ENCODE measurements around the gene C12orf42.

Gene C12orf42

DNA sequence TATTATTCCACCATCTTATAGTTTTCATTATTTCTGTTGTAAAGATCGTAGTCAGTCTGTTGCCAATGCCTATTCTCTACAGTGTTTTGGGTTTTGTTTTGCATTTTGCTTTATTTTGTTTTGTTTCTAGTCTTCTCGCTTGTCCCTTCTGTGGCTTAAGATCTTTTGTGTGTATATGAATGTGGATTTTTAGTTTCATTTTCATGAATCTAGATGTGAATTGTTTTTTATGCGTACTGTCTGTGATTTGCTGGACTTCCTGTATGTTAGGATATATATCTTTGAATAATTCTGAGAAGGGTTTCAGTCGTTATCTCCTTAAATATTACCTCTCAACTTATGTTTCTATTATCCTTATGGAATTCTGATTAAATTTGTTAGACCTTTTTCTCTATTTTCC is 13.4 kb downstream of the C12orf42 start:
- Histone ChIP-seq H3K27me3 (ENCODE audit: insufficient read depth, low read length, poor library complexity) (no peaks in the 10 kb centered on the region), H4K20me1 (ENCODE audit: insufficient read depth, low read length) (no peaks in the 10 kb centered on the region), H3K36me3 (ENCODE audit: insufficient read depth, low read length) (no peaks in the 10 kb centered on the region), H3K27ac (ENCODE audit: low read length) (no peak overlapping the region), H3K9me3 (ENCODE audit: insufficient read depth, low read length, severe bottlenecking) (peaks cover 7% of the 10 kb centered on the region), H3K4me1 (ENCODE audit: insufficient read depth, low read length) (no peaks in the 10 kb centered on the region), H3K79me2 (ENCODE audit: insufficient read depth, low read length) (no peaks in the 10 kb centered on the region), H3K4me2 (ENCODE audit: insufficient read depth, low read length) (peak overlapping the region; percentile 26; the same call in 1 of the 2 replicates), H3K4me3 (ENCODE audit: low read depth in 1 of 2, low read length in 2 of 2) (no peak overlapping the region), H2AFZ (ENCODE audit: low read depth, low read length) (peak overlapping the region; percentile 48), H3K9ac (ENCODE audit: low read depth, low read length) (no peak overlapping the region)
- DNase-seq (no peak), ATAC-seq (ENCODE audit: insufficient read depth, low read depth) (no peak)
- TF ChIP-seq, protein P1, sequence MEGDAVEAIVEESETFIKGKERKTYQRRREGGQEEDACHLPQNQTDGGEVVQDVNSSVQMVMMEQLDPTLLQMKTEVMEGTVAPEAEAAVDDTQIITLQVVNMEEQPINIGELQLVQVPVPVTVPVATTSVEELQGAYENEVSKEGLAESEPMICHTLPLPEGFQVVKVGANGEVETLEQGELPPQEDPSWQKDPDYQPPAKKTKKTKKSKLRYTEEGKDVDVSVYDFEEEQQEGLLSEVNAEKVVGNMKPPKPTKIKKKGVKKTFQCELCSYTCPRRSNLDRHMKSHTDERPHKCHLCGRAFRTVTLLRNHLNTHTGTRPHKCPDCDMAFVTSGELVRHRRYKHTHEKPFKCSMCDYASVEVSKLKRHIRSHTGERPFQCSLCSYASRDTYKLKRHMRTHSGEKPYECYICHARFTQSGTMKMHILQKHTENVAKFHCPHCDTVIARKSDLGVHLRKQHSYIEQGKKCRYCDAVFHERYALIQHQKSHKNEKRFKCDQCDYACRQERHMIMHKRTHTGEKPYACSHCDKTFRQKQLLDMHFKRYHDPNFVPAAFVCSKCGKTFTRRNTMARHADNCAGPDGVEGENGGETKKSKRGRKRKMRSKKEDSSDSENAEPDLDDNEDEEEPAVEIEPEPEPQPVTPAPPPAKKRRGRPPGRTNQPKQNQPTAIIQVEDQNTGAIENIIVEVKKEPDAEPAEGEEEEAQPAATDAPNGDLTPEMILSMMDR (IDR thresholded peaks at IDR 0.05; ENCODE audit: borderline replicate concordance, extremely low read depth, low read length, poor library complexity, severe bottlenecking), result no peak
- no peak for TF ChIP-seq EZH2 (IDR thresholded peaks at IDR 0.05; ENCODE audit: borderline replicate concordance, low read depth, low read length, severe bottlenecking)

DNA sequence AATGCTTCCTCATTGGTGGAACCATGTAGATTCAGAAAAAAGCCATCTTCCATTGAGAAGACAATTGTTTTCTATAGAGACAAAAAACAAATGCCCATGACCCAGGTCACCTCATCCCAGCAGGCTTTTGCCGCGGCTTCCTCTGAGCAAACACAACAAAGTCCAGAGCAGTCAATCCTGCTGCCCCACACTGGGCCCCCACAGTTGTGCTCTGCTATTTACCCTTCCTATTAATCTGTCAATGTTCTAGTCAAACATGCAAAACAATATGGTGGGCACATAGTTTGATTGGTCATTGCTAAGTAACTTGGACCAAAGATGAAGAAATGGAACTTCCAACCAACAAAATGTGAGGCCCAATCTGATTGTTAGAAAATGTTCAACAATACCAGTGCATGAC is 20.7 kb downstream of the C12orf42 start:
- Histone ChIP-seq H4K20me1 (ENCODE audit: insufficient read depth, low read length) (no peaks in the 10 kb centered on the region), H3K27me3 (ENCODE audit: insufficient read depth, low read length, poor library complexity) (no peaks in the 10 kb centered on the region), H3K4me1 (ENCODE audit: insufficient read depth, low read length) (no peaks in the 10 kb centered on the region), H3K36me3 (ENCODE audit: insufficient read depth, low read length) (no peaks in the 10 kb centered on the region), H3K27ac (ENCODE audit: low read length) (no peak overlapping the region), H3K4me3 (ENCODE audit: low read depth in 1 of 2, low read length in 2 of 2) (no peak overlapping the region), H3K9ac (ENCODE audit: low read depth, low read length) (no peak overlapping the region), H3K79me2 (ENCODE audit: insufficient read depth, low read length) (no peaks in the 10 kb centered on the region), H3K9me3 (ENCODE audit: insufficient read depth, low read length, severe bottlenecking) (peaks cover 7% of the 10 kb centered on the region), H3K4me2 (ENCODE audit: insufficient read depth, low read length) (no peak overlapping the region), H2AFZ (ENCODE audit: low read depth, low read length) (no peak overlapping the region)
- no peak for DNase-seq
- ATAC-seq (ENCODE audit: insufficient read depth, low read depth), result no peak
- TF ChIP-seq EZH2 (IDR thresholded peaks at IDR 0.05; ENCODE audit: borderline replicate concordance, low read depth, low read length, severe bottlenecking), result no peak
- TF ChIP-seq, protein P1 (IDR thresholded peaks at IDR 0.05; ENCODE audit: borderline replicate concordance, extremely low read depth, low read length, poor library complexity, severe bottlenecking), result no peak

DNA sequence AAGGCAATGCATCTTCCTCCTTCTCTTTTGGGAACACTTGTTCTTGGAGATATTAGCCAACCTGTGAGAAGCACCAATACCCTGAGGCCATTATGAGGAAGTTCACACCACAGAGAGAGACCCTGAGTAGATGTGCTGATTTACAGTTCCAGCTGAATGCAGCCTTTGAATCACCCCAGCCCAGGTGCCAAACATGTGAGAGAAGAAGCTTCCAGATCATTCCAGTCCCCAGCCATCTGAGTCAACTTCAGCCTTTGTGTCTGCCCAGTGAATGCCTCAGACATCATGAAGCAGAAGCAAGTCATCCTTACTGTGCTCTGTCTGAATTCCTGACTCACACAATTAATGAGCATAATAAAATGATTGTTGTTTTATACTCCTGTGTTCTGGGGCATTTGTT is 25.1 kb downstream of the C12orf42 start:
- Histone ChIP-seq H3K27me3 (ENCODE audit: insufficient read depth, low read length, poor library complexity) (no peaks in the 10 kb centered on the region), H3K9me3 (ENCODE audit: insufficient read depth, low read length, severe bottlenecking) (no peaks in the 10 kb centered on the region), H4K20me1 (ENCODE audit: insufficient read depth, low read length) (no peaks in the 10 kb centered on the region), H3K4me1 (ENCODE audit: insufficient read depth, low read length) (no peaks in the 10 kb centered on the region), H3K27ac (ENCODE audit: low read length) (no peak overlapping the region), H2AFZ (ENCODE audit: low read depth, low read length) (no peak overlapping the region), H3K36me3 (ENCODE audit: insufficient read depth, low read length) (no peaks in the 10 kb centered on the region), H3K79me2 (ENCODE audit: insufficient read depth, low read length) (no peaks in the 10 kb centered on the region), H3K9ac (ENCODE audit: low read depth, low read length) (no peak overlapping the region), H3K4me3 (ENCODE audit: low read depth in 1 of 2, low read length in 2 of 2) (no peak overlapping the region), H3K4me2 (ENCODE audit: insufficient read depth, low read length) (no peak overlapping the region)
- TF ChIP-seq, protein P1 (IDR thresholded peaks at IDR 0.05; ENCODE audit: borderline replicate concordance, extremely low read depth, low read length, poor library complexity, severe bottlenecking), result no peak
- no peak for TF ChIP-seq EZH2 (IDR thresholded peaks at IDR 0.05; ENCODE audit: borderline replicate concordance, low read depth, low read length, severe bottlenecking)
- DNase-seq (no peak), ATAC-seq (ENCODE audit: insufficient read depth, low read depth) (no peak)

DNA sequence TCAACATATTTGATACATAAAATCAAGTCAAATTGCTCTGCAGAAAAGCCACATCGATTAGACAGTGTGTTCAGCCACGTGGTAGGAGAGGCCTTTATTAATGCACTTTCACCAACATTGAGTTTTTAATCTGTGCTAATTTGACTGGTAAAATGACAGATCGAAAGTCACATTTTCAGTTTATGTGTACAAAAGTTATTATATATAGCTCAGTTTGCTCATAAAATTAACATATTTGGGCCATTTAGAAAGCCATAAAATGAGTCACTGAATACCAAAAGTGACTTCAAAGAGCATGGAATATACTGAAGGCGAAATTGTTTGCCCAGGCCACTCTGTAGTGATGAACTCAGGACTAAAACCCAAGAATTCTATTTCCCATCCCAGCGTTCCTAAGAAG is 26.0 kb downstream of the C12orf42 start:
- H3K79me2 ChIP-seq (ENCODE audit: insufficient read depth, low read length), result no peaks in the 10 kb centered on the region
- no peak overlapping the region for H3K27ac ChIP-seq (ENCODE audit: low read length)
- H3K9ac ChIP-seq (ENCODE audit: low read depth, low read length), result no peak overlapping the region
- no peak for ATAC-seq (ENCODE audit: insufficient read depth, low read depth)
- H3K27me3 ChIP-seq (ENCODE audit: insufficient read depth, low read length, poor library complexity), result no peaks in the 10 kb centered on the region
- no peaks in the 10 kb centered on the region for H3K9me3 ChIP-seq (ENCODE audit: insufficient read depth, low read length, severe bottlenecking)
- no peaks in the 10 kb centered on the region for H4K20me1 ChIP-seq (ENCODE audit: insufficient read depth, low read length)
- no peak for DNase-seq
- no peaks in the 10 kb centered on the region for H3K4me1 ChIP-seq (ENCODE audit: insufficient read depth, low read length)
- no peak overlapping the region for H2AFZ ChIP-seq (ENCODE audit: low read depth, low read length)
- TF ChIP-seq, protein P1 (IDR thresholded peaks at IDR 0.05; ENCODE audit: borderline replicate concordance, extremely low read depth, low read length, poor library complexity, severe bottlenecking), result no peak
- TF ChIP-seq EZH2 (IDR thresholded peaks at IDR 0.05; ENCODE audit: borderline replicate concordance, low read depth, low read length, severe bottlenecking), result no peak
- no peaks in the 10 kb centered on the region for H3K36me3 ChIP-seq (ENCODE audit: insufficient read depth, low read length)
- no peak overlapping the region for H3K4me2 ChIP-seq (ENCODE audit: insufficient read depth, low read length)
- no peak overlapping the region for H3K4me3 ChIP-seq (ENCODE audit: low read depth in 1 of 2, low read length in 2 of 2)
